GM23248 (cell line): ENCODE data around the gene C10orf90.

ENCODE experiments used
- EZH2 ChIP-seq: fragments of 200-600 bp; sonication (generic); IDR thresholded peaks from 2 replicates; pipeline ENCODE4 v1.6.1; 2018; ENCODE audit warnings: antibody characterized with exemption, mild to moderate bottlenecking; ENCODE audit not compliant: insufficient read depth, poor library complexity, severe bottlenecking
- EZH2phosphoT487 ChIP-seq: fragments of 200-600 bp; sonication (generic); IDR thresholded peaks from 2 replicates; pipeline ENCODE4 v1.6.1; 2018; ENCODE audit warnings: antibody characterized with exemption, moderate library complexity, mild to moderate bottlenecking, low read depth; ENCODE audit not compliant: insufficient read depth

- TF ChIP-seq EZH2phosphoT487, result no peak
- TF ChIP-seq EZH2, result no peak
These were observed 241.2 kb downstream of the C10orf90 start for GRCh38 chr10:126429275-126429674.
